RPMI7951 (cell line): ENCODE data around the gene PLAC8. TPM values are rescaled to one million over a fixed set of nuclear protein-coding genes. Genes with fewer than 3 reads are reported as not detected.
"Not testable (repeated sequence)": the region's sequence is repeated elsewhere in the genome, so short reads cannot be mapped to it uniquely, and the experiment has no call there.

Experiments used
- DNase-seq: peaks from one replicate; pipeline ENCODE4 v3.0.0-alpha.2; 2012; ENCODE audit warnings: low read depth
- total RNA-seq: library from RNA; depleted of rRNA; stranded (reverse); fragments of >200 nt; shearing (Covaris generic); gene quantifications from 2 replicates; pipeline ENCODE4 v1.2.3, GENCODE V29; 2014

Gene PLAC8
- total RNA-seq, 1 experiment from 2014 or later = 0.96 TPM

DNA sequence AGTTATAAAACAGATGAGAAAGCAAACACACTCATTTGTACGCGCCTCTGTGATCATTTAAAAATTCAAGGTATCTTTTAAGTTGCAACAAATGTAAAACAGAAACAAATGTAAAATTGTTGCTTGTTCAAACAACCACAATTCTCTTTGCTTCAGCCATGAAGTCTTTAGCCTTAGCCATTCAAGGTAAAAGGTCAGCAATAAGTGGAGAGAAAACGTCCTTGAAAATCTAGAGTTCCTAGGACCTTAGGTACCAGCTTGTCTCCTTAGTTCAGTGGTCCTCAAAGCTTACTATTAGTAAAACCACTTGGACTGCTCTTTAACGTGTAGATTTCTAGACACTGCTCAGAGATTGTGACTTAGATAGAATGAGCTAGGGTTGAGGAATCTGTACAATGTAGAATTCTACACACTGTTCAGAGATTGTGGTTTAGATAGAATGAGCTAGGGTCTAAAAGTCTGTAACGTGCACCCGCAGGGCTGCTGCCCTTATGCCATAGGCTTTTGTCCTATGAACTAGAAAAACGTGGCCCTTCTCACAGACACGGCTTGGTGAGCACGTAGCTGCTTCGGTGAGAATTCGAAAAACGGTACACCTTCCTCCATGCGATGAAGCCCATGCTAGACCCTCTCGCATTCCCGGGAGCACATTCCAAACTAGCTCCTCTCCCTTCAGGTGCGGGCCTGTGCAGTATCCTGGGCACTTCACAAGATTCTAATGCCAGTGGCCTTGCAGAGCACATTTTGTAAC is 1.7 kb downstream of the PLAC8 start:
- peak; percentile 75 for DNase-seq

DNA sequence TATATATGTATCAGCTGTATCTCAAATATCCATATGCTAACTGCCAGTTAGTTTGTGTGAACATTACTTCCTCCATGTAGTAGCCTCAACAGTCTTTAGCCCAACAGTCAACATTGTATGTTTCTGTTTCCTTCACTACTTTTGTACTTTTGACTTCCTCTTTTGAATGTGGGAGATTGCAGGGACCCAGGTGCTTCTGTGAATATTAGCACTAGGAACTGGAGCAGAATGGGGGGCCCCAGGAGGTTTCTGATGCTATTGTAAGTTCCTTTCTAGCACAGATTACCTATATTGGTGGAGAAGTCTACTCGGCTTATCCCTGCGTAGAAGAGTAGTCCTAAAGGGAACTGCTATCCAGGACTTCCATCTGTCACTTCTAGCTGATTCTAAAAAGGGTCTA is 2.3 kb downstream of the PLAC8 start:
- DNase-seq = no peak

DNA sequence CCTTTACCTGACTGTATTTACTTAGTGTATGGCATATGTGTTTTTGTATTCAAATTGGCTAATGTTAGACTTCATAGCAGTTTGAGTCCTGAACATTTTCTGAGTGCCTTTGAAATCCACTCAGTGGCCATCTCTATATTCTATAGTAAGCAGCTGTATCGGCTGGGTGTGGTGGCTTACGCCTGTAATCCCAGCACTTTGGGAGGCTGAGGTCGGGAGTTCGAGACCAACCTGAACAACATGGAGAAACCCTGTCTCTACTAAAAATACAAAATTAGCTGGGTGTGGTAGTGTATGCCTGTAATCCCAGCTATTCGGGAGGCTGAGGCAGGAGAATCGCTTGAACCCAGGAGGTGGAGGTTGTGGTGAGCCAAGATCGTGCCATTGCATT is 2.8 kb downstream of the PLAC8 start:
- not testable (repeated sequence) for DNase-seq

DNA sequence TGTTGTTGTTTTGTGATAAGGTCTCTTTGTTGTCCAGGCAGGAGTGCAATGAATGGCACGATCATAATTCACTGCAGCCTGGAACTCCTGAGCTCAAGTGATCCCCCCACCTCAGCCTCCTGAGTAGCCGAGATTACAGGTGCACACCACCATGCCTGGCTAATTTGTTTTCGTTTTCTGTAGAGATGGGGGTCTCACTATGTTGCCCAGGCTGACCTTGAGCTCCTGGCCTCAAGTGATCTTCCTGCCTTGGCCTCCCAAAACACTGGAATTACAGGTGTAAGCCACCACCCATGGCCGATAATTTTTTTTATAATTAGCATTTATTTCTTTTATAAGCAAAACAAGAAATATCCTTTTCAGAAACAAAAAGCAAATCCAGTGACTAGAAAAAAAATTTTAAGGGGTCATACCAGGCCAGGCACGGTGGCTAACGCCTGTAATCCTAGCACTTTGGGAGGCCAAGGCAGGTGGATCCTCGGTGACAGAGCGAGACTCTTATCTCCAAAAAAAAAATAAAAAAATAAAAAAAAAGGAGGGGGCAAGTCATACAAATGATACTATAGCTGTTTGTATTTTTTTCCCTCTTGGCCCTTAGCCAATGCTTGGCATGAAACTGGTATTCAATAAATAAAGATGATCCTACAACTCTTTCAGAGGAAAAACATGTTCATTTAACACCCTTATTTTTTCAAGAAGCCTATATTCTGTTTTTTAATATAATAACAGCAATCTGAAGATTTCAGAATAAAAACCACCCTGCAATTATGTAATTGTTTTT is 3.4 kb downstream of the PLAC8 start:
- no peak for DNase-seq

DNA sequence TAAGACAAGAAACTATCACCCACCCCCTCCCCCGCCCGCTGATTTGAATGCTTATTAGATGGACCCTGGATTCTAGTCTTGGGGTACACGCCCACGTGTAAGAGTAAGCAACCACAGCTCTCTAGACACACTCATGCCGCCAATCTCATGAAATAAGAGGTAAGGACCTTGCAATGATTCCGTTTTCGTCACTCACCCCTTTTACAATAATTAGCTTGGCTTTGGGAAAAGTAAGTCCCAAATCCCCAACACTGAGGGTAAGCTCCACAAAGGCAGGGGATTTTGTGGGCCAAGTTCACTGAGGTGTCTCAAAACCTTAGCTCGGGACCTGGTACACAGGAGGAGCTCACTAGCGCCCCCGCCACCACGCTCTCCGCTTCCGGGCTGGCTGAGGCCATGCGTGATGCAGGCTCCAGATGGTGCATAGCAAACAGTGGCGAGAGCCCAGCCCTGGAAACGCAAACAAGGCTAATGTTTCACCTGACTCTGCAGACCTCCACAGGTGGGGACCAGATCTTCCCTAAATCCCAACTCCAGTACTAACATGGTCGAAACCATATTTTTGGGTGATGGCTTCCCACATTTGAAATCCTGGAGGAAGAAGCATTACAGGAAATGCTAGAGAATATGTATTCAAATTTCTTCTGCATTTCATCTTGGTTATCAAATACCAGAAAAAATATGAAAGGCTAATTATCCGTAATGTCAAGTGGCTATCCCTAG is 4.1 kb downstream of the PLAC8 start:
- peak; percentile 76 for DNase-seq

DNA sequence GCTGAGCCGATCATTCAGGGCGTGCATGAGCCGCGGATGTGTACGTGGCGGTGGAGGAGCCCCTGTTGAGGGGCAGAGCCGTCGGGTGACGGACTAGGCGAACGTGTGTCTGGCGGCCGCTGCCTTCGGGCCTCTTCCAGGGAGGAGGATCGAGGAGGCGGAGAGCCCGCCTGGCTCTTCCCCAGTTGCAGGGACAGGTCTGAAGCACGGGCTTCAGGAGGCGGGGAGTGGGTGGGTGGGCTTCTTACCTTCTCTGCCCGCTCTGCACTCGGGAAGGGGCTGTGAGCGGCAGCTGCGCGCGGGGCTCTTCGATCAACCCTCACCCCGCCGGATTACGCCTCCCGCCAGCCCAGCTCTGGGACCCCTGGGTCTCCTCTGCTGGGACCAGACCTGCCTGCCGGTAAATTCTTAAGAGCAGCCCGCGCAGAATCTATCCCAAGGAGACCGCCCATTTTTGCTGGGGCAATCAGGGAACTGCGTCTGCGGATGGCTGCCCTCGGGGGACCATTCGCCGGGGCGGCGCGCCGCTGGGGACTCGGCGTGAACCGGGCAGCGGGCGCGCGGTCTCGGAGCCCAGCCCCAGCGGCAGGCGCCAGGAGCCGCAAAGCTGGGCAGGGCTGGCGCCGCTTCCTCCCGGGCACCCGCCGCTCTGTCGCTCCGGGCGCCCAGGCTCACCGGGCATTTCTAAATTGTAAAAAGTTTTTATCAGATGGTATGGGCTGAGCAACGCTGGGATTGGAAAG is 4.9 kb downstream of the PLAC8 start:
- DNase-seq = peak; percentile 37

DNA sequence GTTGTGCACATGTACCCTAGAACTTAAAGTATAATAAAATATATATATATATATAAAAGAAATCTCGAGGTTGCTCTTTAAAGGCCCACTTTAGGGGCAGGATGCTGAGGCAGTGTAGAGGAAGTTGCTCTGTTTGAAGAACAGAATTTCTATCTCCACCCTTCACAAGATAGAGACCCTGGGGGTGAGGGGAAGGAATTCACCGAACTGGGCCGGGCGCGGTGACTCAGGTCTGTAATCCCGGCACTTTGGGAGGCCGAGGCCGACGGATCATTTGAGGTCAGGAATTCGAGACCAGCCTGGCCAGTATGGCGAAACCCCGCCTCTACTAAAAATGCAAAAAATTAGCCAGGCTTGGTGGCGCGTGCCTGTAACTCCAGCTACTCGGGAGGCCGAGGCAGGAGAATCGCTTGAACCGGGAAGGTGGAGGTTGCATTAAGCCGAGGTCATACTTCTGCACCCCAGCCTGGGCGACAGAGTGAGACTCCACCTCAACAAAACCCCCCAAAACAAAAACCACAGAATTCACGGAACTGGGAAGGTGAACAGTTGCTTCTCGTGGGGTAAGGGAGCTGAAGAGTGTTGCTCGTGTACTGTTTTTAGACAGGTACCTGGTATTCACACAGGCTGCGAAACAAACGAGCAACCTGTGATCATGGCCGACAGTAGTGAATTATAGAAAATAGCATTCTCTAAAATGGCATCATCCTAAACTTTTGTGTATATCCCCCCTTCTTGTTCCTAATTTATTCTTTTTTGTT is 6.2 kb downstream of the PLAC8 start:
- DNase-seq = no peak

DNA sequence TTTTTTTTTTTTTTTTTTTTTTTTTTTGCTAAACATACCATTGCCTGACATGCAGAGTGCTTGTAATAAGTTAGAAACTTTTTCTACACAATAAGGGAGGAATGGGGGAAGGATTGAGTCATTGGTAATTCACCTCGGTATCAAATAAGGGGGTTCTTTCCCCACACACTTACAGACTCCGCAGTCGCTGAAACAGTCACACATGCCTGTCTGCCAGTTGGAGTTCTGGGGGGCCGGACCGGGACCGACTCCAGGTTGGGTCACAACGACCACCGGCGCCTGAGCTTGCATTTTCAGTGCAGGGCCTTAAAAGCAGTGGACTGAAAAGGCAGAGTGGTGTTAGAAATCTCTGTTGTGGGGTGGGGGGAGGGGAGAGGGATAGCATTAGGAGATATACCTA is 6.9 kb downstream of the PLAC8 start:
- no peak for DNase-seq

DNA sequence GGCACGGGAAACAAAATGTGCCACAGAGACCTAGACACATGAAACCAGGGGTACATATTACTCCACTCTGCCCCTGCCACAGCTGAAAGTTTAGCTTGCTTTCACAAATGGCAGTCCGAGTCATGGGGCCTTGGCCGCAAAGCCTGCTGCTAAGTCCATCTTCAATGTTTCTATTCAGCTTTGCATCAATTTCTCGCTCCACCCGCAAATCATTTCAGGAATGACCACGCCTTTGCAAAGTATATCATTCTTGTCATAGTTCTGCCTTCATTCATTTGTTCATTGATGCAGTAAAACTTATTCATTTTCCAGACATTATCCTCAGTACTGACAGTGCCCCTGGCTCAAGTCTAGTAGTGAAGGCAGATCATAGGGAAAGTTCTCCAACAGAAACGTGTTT is 9.5 kb downstream of the PLAC8 start:
- no peak for DNase-seq

DNA sequence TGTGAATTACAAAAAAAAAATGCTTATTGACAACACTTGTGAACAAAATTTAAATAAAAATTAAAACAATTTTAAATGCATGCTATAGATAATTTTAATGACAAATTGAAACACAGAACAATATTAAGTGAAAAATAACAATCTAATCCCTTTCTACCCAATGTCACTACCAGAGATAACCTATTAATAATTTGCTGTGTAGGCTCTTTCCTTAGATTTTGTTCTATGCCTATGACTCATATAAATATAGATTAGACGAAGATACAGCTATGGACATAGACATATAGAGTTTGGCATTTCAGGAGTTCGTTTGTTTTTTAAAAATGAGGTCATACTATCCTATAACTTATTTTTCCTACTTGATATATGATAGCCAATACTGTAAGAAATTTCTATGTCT is 18.1 kb downstream of the PLAC8 start:
- DNase-seq = no peak

DNA sequence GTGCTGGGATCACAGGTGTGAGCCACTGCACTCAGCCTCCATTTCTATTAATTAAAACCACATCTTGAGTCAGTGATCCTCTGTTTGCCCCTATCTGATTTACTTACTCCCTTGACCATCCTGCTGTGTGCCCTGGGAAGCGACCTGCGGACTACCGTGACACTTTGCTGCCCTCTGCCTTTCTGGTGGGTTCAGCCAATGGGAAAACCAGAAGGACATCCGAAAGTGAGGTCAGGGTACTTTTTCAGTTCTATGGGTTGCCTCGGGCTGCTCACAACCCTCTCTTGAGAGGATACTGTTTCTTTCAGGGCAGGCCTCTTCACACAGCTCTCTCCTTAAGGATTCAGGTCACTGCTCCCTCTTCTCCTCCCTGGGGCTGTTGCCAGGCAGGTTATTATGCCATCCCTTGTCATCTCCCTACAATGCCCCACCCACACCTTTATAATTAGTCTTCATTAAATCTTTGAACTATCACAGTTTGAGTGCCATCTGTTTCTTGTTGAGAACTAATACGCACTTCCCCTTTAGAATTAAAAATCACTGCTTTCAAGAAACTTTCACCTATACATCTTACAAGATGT is 21.4 kb downstream of the PLAC8 start:
- no peak for DNase-seq

DNA sequence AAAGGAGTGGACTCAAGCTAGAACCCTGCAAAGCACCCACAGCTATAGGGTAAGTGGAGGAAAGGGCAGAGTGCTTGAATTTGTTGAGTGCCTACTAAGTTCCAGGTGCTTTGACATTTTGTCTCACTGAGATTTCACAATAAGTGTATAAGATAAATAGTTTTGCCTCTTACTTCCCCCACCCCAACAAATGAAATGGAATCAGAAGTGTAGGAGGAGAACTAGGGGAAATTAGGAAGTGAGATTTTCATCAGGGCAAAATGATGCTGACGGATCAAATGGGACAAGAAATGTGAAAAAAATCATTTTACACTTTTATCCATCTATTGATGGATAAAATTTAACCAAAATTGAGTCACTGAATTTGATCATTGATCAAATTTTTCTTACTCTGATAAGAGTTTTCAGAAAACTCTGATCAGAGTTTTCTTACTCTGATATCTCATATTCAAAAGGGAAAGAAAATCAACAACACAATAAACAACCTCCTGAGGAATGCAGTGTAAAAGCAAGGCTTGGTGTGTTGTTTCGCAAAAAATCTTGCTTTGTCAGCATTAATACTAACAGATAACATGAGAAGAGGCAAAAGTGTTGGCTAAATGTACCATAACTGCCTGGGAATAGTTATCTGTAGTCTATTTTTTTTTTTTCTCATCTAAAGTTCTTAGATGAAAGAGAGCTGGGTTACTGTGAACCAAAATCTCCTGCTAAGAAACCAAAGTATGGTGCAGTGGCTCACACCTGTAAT is 24.9 kb downstream of the PLAC8 start:
- DNase-seq = no peak

DNA sequence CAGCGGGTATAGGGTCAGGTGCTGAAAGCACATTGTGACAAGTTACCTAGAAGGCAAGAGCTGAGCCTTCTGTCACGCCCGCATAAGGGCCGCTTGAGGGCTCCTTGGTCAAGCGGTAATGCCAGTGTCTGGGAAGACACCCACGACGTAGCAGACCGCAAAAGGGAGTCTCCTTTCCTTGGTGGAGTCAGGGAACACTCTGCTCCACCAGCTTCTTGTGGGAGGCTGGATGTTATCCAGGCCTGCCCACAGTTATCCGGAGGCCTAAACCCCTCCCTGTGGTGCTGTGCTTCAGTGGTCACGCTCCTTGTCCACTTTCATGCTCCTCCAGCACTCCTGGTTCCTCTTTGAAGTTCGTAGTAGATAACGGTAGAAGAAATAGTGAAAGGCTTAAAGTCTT is 29.6 kb downstream of the PLAC8 start:
- DNase-seq = not testable (repeated sequence)

DNA sequence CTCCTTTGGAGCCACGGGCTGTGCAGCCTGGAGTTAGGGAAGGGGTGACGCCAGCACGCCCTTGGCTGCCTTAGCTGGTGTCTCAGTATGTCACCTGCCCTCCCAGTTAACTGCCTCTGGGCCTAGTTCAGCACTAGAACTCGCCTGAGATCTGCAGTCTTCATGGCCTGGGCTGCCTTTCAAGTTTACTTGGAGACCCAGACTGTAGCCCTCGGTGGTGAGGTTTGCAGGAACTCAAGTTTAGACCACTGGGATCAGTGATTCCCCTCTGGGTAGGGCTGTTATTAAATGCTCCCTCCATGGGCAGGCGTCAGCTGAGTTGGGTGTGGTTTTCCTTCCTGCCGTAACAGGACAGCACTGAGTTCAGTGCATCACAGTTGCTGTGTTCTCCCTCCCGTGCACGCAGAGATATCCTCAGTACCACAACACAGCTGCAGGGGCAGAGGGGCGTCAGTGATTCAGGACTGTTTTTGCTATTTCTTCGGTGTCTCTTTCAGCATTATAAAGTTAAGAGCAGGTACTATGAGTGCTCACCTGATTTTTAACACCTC is 30.5 kb downstream of the PLAC8 start:
- DNase-seq = no peak

DNA sequence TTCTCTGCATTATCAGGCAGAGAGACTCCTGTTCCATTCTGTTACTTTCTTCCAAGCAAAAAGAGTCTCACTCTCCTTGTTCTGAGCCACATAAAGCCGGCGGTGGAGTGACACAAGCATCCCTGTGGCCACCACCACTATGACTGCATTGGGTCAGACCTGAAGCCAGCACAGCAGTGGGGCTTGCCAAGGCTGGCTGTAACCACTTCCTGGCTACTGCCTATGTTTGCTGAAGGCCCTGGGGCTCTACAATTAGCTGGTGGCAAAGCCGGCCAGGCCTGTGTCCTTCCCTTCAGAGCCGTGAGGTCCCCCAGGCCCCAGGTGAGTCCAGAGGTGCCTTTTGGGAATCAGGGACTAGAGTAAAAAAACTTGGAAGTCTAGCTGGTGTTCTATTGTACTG is 31.8 kb downstream of the PLAC8 start:
- DNase-seq = peak; percentile 74

DNA sequence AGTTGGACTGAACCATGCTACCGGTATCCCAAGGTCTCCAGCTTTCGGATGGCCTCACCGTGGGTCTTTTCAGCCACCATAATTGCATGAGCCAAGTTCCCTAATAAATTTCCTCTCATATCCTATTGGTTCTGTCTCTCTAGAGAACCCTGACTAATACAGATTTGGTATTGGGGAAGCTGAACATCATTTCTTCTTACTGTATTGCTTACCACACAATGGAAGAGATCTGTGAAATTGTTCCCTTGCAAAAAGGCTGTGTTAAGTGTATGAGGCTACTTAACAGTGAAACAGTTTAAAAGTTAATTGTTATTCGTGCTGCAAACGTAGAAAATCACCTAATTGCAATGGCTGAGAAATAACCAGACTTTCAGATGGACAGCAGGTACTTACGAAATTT is 34.0 kb downstream of the PLAC8 start:
- no peak for DNase-seq

DNA sequence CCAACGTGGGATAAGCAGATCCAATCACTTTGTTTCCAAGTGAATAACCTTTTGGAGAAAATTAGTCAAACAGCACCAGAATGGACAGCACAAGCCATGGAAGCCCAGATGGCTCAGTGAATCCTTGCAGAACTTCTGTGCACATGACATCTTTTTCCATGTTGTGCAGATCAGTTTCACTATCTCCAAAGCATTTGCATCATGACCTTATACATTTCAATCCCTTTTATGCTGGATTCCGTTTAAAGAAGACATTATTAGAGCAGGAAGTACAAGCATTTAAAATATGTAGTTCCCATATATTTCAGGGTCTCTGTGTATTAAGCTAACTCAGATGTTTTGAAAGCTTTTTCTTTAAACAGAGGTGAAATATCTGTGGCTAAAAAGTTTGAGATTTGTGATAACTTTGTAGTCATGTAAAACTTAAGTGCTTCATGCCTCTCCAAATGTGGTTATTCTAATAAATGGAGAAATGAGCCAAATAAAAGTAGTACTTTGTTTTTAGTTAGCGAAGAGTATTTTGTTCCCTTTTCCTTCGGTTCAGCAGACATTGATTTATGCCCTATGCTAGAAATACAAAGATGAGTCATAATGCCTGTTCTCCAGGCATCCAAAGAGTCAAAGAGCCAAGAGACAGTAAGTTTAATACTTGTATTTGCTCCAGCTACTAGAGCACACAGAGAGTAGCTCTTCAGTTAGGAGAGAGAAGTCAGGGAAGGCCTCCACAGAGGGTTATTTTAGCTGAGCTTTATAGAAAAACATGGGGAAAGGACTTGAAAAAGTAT is 39.0 kb downstream of the PLAC8 start:
- DNase-seq = peak; percentile 75

DNA sequence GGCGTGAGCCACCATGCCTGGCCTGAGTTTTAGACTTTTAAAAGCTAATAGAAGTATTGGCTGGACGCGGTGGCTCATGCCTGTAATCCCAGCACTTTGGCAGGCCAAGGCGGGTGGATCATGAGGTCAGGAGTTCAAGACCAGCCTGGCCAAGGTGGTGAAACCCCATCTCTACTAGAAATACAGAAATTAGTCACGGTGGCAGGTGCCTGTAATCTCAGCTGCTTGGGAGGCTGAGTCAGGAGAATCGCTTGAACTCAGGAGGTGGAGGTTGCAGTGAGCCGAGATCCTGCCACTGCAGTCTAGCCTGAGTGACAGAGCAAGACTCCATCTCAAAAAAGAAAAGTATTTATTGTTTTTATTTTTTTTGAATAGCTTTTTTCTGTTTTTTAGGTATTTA is 39.7 kb downstream of the PLAC8 start:
- peak; percentile 19 for DNase-seq
